Right hindlimb (tissue), 1 donor: ENCODE results near the gene ADAM30.

Source experiments
- DNase-seq: peaks from one replicate; pipeline ENCODE4 v3.0.0-alpha.2; 2018

Gene ADAM30

GRCh38 chr1:119896303-119896702, at the start of gene ADAM30:
TSS of gene ADAM30 (minus strand) at chr1:119896515. CDS start at chr1:119896336, 179 bp downstream.
- DNase-seq, result no peak

GRCh38 chr1:119943216-119943615, 46.9 kb upstream of the ADAM30 start:
- DNase-seq, result no peak

GRCh38 chr1:119941392-119941791, 45.1 kb upstream of the ADAM30 start:
- no peak for DNase-seq

- DNase-seq, result no peak
Observed at GRCh38 chr1:119940697-119941096, 44.4 kb upstream of the ADAM30 start.

- DNase-seq, result no peak
Observed at GRCh38 chr1:119937198-119937597, 40.9 kb upstream of the ADAM30 start.

GRCh38 chr1:119935915-119936314, 39.6 kb upstream of the ADAM30 start:
- DNase-seq, result no peak

- DNase-seq, result no peak
Observed at GRCh38 chr1:119935373-119935772, 39.1 kb upstream of the ADAM30 start.

GRCh38 chr1:119933397-119933796, 37.1 kb upstream of the ADAM30 start:
- no peak for DNase-seq

GRCh38 chr1:119929643-119930315, 33.5 kb upstream of the ADAM30 start:
- DNase-seq, result no peak

GRCh38 chr1:119926553-119926952, 30.2 kb upstream of the ADAM30 start:
- DNase-seq, result no peak

GRCh38 chr1:119924948-119925898, 28.9 kb upstream of the ADAM30 start:
- peak; percentile 82 for DNase-seq

GRCh38 chr1:119920104-119920968, 24.0 kb upstream of the ADAM30 start:
- no peak for DNase-seq

- DNase-seq, result no peak
Observed at GRCh38 chr1:119919241-119919640, 22.9 kb upstream of the ADAM30 start.

GRCh38 chr1:119918301-119918700, 22.0 kb upstream of the ADAM30 start:
- DNase-seq, result no peak

GRCh38 chr1:119917304-119918055, 21.2 kb upstream of the ADAM30 start:
- DNase-seq, result no peak

GRCh38 chr1:119915517-119915916, 19.2 kb upstream of the ADAM30 start:
- no peak for DNase-seq

- DNase-seq, result no peak
Observed at GRCh38 chr1:119914071-119914470, 17.8 kb upstream of the ADAM30 start.

- no peak for DNase-seq
Observed at GRCh38 chr1:119912963-119913362, 16.6 kb upstream of the ADAM30 start.

- no peak for DNase-seq
Observed at GRCh38 chr1:119911775-119912174, 15.5 kb upstream of the ADAM30 start.

GRCh38 chr1:119910618-119911017, 14.3 kb upstream of the ADAM30 start:
- no peak for DNase-seq

GRCh38 chr1:119909890-119910596, 13.7 kb upstream of the ADAM30 start:
- DNase-seq, result no peak

GRCh38 chr1:119908661-119909060, 12.3 kb upstream of the ADAM30 start:
- DNase-seq, result no peak
